ENCODE measurements around the gene MYO5B. TPM values are rescaled to one million over a fixed set of nuclear protein-coding genes. Genes with fewer than 3 reads are reported as not detected.

Gene MYO5B
- total RNA-seq, 4 donors from 2014 or later = 0.05 to 0.60 (median 0.35) TPM

- H3K9me3 ChIP-seq = no peaks in the 10 kb centered on the region
- no peaks in the 10 kb centered on the region for H3K4me1 ChIP-seq
- H3K27me3 ChIP-seq = no peaks in the 10 kb centered on the region
- in situ Hi-C loops (cut with MboI; ENCODE audit: low sequenced_read_pairs in 4 of 4) = no loop called here
- no peak overlapping the region for H3K4me3 ChIP-seq
- intact Hi-C loops (cut with DNase I; ENCODE audit: low total_unique reads) = no loop called here
- DNase-seq (no peak), ATAC-seq (no peak)
- H3K36me3 ChIP-seq = no peaks in the 10 kb centered on the region
- no peak overlapping the region for H3K27ac ChIP-seq
- no peak for TF ChIP-seq POLR2A (IDR thresholded peaks at IDR 0.05)
- TF ChIP-seq, protein P1, sequence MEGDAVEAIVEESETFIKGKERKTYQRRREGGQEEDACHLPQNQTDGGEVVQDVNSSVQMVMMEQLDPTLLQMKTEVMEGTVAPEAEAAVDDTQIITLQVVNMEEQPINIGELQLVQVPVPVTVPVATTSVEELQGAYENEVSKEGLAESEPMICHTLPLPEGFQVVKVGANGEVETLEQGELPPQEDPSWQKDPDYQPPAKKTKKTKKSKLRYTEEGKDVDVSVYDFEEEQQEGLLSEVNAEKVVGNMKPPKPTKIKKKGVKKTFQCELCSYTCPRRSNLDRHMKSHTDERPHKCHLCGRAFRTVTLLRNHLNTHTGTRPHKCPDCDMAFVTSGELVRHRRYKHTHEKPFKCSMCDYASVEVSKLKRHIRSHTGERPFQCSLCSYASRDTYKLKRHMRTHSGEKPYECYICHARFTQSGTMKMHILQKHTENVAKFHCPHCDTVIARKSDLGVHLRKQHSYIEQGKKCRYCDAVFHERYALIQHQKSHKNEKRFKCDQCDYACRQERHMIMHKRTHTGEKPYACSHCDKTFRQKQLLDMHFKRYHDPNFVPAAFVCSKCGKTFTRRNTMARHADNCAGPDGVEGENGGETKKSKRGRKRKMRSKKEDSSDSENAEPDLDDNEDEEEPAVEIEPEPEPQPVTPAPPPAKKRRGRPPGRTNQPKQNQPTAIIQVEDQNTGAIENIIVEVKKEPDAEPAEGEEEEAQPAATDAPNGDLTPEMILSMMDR (IDR thresholded peaks at IDR 0.05 in 4 of 5, conservative IDR thresholded peaks at IDR 0.05 in 1 of 5) = no peak
Measured at GRCh38 chr18:49884959-49885358, 310.0 kb downstream of the MYO5B start.

GRCh38 chr18:49884465-49884864 is 310.5 kb downstream of the MYO5B start:
- in situ Hi-C loops (cut with MboI; ENCODE audit: low sequenced_read_pairs in 4 of 4) = no loop called here
- Histone ChIP-seq H3K9me3 (no peaks in the 10 kb centered on the region), H3K4me3 (no peak overlapping the region), H3K4me1 (no peaks in the 10 kb centered on the region), H3K36me3 (no peaks in the 10 kb centered on the region), H3K27me3 (no peaks in the 10 kb centered on the region), H3K27ac (no peak overlapping the region)
- no peak for TF ChIP-seq POLR2A (IDR thresholded peaks at IDR 0.05)
- TF ChIP-seq, protein P1 (IDR thresholded peaks at IDR 0.05 in 4 of 5, conservative IDR thresholded peaks at IDR 0.05 in 1 of 5) = no peak
- intact Hi-C loops (cut with DNase I; ENCODE audit: low total_unique reads) = no loop called here
- ATAC-seq (no peak), DNase-seq (no peak)

DNA sequence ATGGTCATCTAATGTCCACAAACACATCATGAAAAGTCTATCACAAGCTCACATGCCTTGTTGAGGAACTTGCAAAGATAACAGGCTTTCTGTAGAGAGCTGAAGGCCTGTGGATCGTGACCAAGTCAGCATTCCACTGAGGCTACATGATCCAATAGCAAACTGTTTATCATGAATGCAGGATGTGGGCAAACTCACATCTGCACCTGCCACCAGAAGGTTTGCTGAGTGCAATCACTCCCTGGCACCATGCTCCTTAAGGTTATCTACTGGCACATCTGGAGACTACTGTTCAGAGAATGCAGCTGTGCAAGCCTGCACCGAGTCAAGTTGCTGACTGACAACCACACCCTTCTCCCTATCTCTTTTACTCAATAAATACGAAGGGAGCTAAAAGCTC is 314.3 kb downstream of the MYO5B start:
- Histone ChIP-seq H3K27ac (no peak overlapping the region), H3K36me3 (no peaks in the 10 kb centered on the region), H3K9me3 (no peaks in the 10 kb centered on the region), H3K27me3 (peaks cover 0 to 6% (median 0%) of the 10 kb centered on the region in 3 donors), H3K4me3 (no peak overlapping the region), H3K4me1 (no peaks in the 10 kb centered on the region)
- TF ChIP-seq, protein P1 (IDR thresholded peaks at IDR 0.05 in 4 of 5, conservative IDR thresholded peaks at IDR 0.05 in 1 of 5) = no peak
- in situ Hi-C loops (cut with MboI; ENCODE audit: low sequenced_read_pairs in 4 of 4) = no loop called here
- no peak for DNase-seq
- intact Hi-C loops (cut with DNase I; ENCODE audit: low total_unique reads) = no loop called here
- ATAC-seq = no peak

DNA sequence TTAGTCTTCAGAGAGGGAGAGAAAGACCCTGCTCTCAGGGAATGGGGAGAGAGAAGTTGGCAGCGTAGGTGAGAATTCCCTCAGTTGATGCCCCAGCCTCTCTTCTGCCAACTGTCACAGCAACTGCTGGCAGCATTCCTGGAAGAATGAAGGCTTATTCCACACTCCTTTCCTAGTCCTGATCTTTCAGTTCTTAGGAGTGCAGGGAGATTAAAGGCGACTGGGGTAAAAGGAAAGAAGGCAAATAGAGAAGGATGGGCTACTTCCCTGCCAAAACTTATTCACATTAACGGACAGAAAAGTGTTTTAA is 315.7 kb downstream of the MYO5B start:
- no peak overlapping the region for H3K4me3 ChIP-seq
- no peaks in the 10 kb centered on the region for H3K9me3 ChIP-seq
- H3K27ac ChIP-seq = no peak overlapping the region
- DNase-seq (no peak), ATAC-seq (no peak)
- in situ Hi-C loops (cut with MboI; ENCODE audit: low sequenced_read_pairs in 4 of 4) (no loop called here), intact Hi-C loops (cut with DNase I; ENCODE audit: low total_unique reads) (no loop called here)
- TF ChIP-seq, protein P1 (IDR thresholded peaks at IDR 0.05 in 4 of 5, conservative IDR thresholded peaks at IDR 0.05 in 1 of 5) = no peak
- TF ChIP-seq POLR2A (IDR thresholded peaks at IDR 0.05) = no peak
- peaks cover 0 to 6% (median 0%) of the 10 kb centered on the region in 3 donors for H3K27me3 ChIP-seq
- no peaks in the 10 kb centered on the region for H3K36me3 ChIP-seq
- no peaks in the 10 kb centered on the region for H3K4me1 ChIP-seq

DNA sequence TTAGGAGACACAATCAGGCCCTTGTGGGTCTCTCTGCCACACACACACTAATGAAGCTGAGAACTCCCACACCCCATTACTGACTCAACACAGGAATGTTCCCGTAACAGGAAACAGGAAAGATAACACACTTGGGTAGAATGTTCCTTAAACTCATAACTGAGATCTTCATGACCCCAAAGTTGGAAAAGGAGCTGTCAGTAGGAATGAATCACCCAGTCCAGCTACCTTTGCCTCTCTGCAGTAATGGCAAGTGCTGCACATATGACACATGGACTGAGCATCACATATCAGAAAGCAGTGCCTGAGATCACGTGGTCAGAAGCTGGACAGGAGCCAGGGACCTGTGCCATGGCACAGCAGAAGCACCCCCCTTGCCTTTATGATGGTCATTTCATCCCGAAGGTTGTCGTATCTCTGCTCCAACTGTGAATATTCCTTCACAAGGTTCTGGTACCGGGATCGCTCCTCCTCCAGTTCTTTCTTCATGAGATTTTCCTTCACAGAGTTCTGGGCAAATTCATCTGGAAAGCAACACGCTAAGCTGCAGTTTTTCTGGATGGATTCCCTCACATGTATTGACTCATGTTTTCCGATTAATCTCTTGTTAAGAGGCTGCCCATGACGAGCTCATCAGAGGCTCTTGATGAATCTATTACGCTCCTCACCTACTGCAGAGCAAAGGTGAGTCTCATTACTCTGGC is 316.2 kb downstream of the MYO5B start:
- in situ Hi-C loops (cut with MboI; ENCODE audit: low sequenced_read_pairs in 4 of 4) = no loop called here
- no peak for TF ChIP-seq POLR2A (IDR thresholded peaks at IDR 0.05)

More for the DNA sequence above, 316.2 kb downstream of the MYO5B start:
- DNase-seq (no peak), ATAC-seq (no peak)
- Histone ChIP-seq H3K36me3 (no peaks in the 10 kb centered on the region), H3K9me3 (no peaks in the 10 kb centered on the region), H3K4me1 (no peaks in the 10 kb centered on the region), H3K4me3 (no peak overlapping the region), H3K27ac (no peak overlapping the region), H3K27me3 (peaks cover 0 to 6% (median 0%) of the 10 kb centered on the region in 3 donors)
- intact Hi-C loops (cut with DNase I; ENCODE audit: low total_unique reads) = no loop called here
